NCI-H748 (cell line): ENCODE results near the gene MAP6D1.
A peak's percentile ranks its signal among the peaks of the same experiment; 100 is the strongest.
"Not testable (repeated sequence)": the region's sequence is repeated elsewhere in the genome, so short reads cannot be mapped to it uniquely, and the experiment has no call there.

Source experiments
- DNase-seq: peaks from one replicate; lab custom pipeline; 2025; ENCODE audit not compliant: unreplicated experiment; lab: John Stamatoyannopoulos, UW

Gene MAP6D1

GRCh38 chr3:183801601-183802000 is 23.8 kb downstream of the MAP6D1 start:
- DNase-seq, result no peak

DNA sequence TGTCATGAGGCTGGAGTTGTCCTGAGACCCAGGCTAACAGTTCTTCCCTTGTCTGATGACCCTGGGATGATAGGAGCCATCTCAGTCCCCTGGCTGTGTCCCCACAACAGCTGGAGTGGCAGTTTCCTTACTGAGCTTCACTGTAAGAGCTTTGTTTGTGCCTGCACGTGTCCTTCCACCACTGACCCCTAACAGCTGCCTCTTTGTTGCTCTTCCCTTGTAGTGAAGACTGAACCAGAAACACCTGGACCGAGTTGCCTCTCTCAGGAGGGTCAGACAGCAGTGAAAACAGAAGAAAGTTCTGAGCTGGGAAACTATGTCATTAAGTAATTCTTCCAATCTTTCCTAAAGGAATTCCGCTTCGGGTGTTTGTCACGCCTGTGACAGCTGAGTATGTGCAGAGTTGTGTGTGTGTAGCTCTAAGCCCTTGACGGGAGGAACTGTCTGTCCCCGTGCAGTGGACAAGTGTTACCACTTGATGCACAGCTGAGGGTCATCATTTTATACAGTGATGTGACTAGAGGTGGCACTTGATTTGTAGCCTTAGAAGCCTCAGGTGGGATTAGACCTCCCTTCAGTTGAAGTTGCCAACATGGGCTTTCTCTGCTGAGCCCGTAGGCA is 25.0 kb downstream of the MAP6D1 start:
- DNase-seq, result no peak

DNA sequence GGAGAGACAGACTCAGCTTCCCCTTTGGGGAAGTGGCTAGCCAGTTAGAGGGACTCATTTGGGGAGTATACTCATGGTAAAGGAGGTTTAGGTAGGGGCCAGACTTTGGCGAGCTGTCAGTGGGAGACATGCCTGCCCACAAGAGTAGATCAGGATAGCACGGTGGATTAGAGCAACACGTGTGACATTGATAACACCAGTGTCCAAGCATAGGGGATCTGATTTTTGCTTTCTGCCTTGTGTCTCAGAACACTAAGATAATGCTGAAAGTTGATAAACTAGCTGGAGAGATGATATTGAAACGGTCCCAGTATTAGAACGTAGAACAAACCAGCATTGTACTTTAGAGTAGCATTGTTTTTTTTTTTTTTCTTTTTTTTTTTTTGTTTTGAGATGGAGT is 25.9 kb downstream of the MAP6D1 start:
- no peak for DNase-seq

DNA sequence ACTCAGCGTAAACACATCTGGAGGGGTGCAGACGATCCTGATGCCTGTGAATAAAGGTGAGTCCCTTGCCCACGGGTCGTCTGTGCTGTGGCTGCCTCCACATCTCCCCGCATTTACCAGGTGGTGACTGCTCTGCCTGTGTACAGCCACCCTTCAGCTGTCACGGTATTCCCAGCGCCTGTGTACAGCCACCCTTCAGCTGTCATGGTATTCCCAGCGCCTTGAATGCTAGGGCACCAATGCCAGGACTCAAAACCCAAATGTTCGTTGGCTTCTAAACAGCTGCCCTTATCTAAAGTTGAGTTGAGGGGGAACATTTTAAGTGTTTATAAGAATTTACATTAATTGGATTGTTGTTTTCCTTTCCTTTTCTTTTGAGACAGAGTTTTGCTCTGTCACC is 27.4 kb downstream of the MAP6D1 start:
- DNase-seq, result no peak

- DNase-seq, result no peak
Measured at GRCh38 chr3:183796372-183796771, 29.0 kb downstream of the MAP6D1 start.

GRCh38 chr3:183794452-183794851 is 30.9 kb downstream of the MAP6D1 start:
- DNase-seq, result no peak

DNA sequence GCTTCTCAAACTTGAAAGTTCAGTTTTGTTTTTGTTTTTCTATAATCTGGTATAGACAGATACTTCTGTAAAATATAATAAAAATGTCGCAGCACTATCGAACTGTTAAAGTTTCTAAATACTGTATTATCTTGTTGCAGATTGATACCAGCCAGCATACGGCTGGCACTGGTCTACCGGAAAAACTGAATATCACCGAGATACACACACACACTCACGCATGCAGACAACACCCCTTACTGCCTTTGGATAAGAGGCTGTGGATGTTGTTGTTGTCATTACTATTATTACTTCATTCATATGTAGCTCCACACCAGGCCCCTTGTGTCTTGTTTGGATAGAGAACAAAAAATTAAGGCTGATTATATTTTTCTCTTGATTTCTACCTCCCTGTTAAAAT is 32.4 kb downstream of the MAP6D1 start:
- DNase-seq, result no peak

- no peak for DNase-seq
Measured at GRCh38 chr3:183790700-183791099, 34.7 kb downstream of the MAP6D1 start.

- no peak for DNase-seq
Measured at GRCh38 chr3:183789826-183790225, 35.6 kb downstream of the MAP6D1 start.

DNA sequence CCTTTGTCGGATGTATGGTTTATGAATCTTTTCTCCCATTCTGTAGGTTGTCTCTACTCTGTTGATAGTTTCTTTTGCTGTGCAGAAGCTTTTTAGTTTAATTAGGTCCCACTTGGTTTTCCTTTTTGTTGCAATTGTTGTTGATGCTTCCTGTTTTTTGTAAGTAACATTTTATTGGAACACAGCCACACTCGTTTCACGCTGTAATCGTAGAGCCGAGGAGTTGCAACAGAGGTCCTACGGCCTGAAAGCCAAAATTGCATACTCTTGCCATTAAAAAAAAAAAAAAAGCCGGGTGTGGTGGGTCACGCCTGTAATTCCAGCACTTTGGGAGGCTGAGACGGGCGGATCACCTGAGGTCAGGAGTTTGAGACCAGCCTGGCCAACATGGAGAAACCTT is 40.9 kb downstream of the MAP6D1 start:
- DNase-seq, result not testable (repeated sequence)

DNA sequence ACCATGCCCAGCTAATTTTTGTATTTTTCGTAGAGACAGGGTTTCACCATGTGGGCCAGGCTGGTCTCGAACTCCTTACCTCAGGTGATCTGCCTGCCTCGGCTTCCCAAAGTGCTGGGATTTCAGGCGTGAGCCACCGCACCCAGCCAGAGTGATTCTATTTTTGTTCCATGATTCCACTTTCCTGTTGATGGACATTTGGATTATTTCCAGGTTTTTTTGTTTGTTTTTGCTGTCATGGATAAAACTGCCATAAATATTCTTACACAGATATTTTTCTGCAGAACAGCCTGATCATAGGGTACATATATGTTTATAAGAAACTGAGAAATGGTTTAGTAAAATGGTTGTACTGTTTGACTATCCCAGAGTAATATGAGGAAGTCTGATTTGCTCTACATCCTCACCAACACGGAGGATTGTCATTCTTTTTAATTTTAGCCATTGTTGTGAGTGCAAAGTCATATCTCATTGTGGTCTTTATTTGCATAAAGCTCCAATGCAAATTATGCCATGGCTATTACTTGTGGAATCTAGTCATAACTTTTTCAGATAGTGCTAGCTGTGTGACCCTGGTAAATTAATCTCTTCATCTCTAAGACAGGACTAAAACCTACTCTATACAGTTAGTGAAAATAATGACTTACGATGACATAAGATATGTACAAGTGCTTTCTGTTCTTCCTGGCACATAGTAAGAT is 42.7 kb downstream of the MAP6D1 start:
- DNase-seq, result no peak

- no peak for DNase-seq
Measured at GRCh38 chr3:183781246-183781645, 44.1 kb downstream of the MAP6D1 start.

DNA sequence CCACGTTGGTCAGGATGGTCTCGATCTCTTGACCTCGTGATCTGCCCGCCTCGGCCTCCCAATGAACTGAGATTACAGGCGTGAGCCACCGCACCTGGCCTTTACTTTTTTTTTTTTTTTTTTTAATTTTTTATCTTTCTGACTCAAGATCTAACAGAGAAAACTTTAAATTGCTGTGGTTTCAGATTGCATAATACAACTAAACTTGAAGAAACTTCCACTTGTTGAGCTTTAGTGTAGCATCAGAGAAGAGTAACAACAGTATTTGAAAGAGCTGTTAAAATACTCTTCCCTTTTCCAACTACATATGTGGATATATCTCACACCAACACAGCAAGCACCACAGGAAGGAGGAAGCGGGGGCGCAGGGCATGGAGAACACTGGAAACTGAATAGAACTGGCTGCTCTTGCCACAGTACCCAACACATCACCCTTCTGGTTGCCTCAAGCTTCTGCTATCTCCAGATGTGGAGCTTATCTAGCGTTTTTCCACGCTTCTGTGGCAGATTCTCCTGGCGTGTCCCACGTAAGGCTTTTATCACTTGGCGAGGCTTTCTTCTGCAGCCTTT is 45.4 kb downstream of the MAP6D1 start:
- no peak for DNase-seq

DNA sequence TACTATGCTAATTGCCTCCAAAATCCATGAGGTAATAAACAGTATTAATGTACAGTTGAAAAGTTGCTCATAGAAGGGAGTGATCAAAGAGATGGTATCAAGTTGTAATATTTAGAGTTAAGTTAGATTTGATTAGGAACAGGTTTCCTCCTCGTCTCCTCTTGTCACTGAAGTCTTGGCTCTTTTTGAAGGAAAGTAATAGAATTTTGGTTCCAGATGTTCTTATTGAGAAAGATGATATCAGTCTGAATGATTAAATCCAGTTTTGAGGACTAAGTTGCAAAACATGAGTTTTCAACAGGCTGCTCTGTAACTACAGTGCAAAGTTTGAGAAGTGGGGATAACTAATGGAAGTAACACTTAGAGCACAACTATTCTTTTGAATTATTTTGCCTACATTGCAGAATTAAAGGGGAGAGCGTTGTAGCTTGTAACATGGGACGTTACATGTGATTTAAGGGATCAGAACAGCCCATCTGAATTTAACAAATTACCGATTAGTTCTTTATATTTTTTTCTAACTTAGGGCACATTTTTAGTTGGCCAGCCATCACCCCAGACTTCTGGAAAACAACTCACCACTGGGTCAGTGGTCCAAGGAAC is 48.3 kb downstream of the MAP6D1 start:
- no peak for DNase-seq

DNA sequence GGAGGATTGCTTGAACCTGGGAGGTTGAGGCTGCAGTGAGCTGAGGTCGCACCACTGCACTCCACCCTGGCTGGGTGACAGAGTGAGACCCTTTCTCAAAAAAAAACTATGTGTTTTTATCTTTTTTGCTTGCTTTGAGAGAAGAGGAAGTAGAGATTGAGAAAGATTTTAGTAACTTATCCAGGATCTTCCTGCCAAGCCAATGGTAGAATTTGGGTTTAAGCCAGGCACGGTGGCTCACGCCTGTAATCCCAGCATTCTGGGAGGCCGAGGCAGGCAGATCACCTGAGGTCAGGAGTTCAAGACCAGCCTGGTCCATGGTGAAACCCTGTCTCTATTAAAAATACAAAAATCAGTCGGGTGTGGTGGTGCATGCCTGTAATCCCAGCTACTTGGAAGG is 48.9 kb downstream of the MAP6D1 start:
- not testable (repeated sequence) for DNase-seq

DNA sequence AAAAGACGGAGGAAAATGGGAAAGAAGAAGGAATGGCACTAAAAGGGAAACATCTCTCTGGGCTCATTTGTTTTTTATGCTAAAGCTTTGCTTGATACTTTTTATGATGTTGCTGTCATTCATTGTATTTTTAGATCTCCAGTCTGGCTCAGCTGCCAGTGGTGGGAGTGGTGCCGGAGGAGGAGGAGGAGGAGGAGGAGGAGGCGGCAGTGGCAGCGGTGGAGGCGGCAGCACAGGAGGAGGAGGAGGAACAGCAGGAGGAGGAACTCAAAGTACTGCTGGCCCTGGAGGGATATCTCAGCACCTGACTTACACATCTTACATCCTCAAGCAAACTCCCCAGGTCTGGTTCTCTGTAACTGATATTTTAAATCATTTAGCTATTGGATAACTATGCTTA is 49.6 kb downstream of the MAP6D1 start:
- no peak for DNase-seq

GRCh38 chr3:183774631-183775030 is 50.7 kb downstream of the MAP6D1 start:
- no peak for DNase-seq

GRCh38 chr3:183769453-183769852 is 55.9 kb downstream of the MAP6D1 start:
- DNase-seq, result no peak

DNA sequence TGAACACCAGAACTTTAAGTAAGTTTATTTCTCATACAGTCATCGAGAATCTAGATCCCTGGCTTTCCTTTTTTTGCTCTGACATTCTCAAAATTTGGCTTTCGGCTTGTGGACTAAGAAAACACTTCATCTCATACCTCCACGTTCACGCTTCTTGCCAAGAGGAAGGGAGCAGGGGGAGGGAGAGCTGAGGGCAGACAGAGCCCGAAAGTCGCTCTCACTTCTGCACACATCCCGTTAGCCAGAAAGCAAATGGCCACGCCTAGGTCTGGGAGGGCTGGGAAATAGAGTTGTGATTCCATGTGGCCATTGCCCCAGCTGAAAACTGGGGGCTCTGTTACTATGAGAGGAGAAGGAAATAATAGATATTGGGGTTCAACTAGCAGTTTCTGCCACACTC is 57.3 kb downstream of the MAP6D1 start:
- DNase-seq, result no peak

- peak; percentile 67 for DNase-seq
Measured at GRCh38 chr3:183766745-183767606, 58.4 kb downstream of the MAP6D1 start.

- no peak for DNase-seq
Measured at GRCh38 chr3:183766107-183766506, 59.3 kb downstream of the MAP6D1 start.
